Activated T-cell treated with anti-CD3 and anti-CD28 coated beads, Interleukin-2, amount 50 U/mL, for 72 hours (primary cell): Measurements from ENCODE around the gene FBXL3. TPM values are rescaled to one million over a fixed set of nuclear protein-coding genes. Genes with fewer than 3 reads are reported as not detected.

Experiments used
- ATAC-seq, 2 donors: fragments of 150-1000 bp; cut with Tn5 transposase; replicated peaks in 1 of 2; 2 replicates each; pipeline ENCODE4 v1.10.0; 2021; ENCODE audit warnings: moderate library complexity in 2 of 2, mild to moderate bottlenecking in 1 of 2
- DNase-seq, 2 donors: peaks; one replicate each; pipeline ENCODE4 v3.0.0; 2021 to 2022; ENCODE audit warnings: mixed read lengths in 1 of 2
- H3K27ac Mint-ChIP-seq: one replicate; pipeline ENCODE4 v1.8.0; 2022; ENCODE audit warnings: mild to moderate bottlenecking, moderate library complexity, mixed read lengths
- H3K27me3 Mint-ChIP-seq: one replicate; pipeline ENCODE4 v1.8.0; 2022; ENCODE audit warnings: low read depth, mixed read lengths
- H3K36me3 Mint-ChIP-seq, 2 donors: one replicate each; pipeline ENCODE4 v1.8.0; 2022; ENCODE audit warnings: mixed read lengths in 2 of 2, mild to moderate bottlenecking in 1 of 2; ENCODE audit not compliant: insufficient read depth in 2 of 2
- H3K4me1 Mint-ChIP-seq: one replicate; pipeline ENCODE4 v1.8.0; 2022; ENCODE audit warnings: low read depth, mixed read lengths
- H3K4me3 Mint-ChIP-seq, 2 donors: one replicate each; pipeline ENCODE4 v1.8.0; 2022; ENCODE audit warnings: mild to moderate bottlenecking in 2 of 2, mixed read lengths in 2 of 2, moderate library complexity in 2 of 2
- H3K9me3 Mint-ChIP-seq, 2 donors: one replicate each; pipeline ENCODE4 v1.8.0; 2022; ENCODE audit warnings: mixed read lengths in 2 of 2
- total RNA-seq, 2 donors: library from RNA; stranded (reverse); gene quantifications; one replicate each; pipeline ENCODE4 v1.2.3, GENCODE V29; 2022

FBXL3 gene, protein sequence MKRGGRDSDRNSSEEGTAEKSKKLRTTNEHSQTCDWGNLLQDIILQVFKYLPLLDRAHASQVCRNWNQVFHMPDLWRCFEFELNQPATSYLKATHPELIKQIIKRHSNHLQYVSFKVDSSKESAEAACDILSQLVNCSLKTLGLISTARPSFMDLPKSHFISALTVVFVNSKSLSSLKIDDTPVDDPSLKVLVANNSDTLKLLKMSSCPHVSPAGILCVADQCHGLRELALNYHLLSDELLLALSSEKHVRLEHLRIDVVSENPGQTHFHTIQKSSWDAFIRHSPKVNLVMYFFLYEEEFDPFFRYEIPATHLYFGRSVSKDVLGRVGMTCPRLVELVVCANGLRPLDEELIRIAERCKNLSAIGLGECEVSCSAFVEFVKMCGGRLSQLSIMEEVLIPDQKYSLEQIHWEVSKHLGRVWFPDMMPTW
- total RNA-seq = 10 to 100 TPM; 40.3 to 44.5 TPM

DNA sequence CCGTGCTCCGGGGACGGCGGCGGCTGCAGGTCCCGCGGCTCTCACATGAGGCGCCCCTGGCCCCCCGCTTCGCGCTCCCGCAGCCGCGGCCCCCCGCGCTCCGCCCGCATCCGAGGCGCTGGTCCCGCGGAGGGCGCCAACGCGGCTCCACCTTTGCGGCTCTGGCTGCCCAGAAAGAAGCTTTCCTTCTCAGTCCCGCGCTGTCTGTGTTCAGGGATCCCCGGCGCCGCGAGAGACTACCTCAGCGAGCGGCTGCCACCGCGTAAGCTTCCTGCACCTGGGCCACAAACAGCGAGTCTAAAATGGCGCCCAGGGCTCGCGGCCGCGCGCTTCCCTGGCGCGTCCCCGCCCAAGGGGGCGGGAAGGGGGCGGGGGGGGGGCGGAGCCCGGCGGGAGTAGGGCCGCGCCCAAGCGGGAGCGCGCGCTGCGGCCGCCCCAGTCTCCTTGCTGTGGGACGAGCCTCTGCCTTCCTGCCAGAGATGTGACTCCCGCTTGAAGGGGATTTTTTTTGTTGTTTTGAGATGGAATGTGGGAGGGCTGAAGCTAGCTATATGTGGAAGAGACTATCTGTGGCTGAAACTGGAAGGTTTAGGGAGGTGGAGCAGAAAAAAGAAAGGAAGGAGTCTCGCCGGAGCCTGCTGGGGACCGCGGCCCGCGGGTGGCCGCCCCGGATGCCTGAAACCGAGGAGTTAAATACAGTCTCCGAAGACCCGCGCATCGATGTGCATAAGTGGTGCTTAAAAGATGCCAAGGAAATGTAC, at the start of gene FBXL3:
TSS of gene FBXL3 (minus strand) at position 299 of the 761 bp plus-strand sequence. CDS start 5,299 bp downstream, outside the sequence.
- Mint-ChIP-seq H3K9me3 (no peaks in the 10 kb centered on the region), H3K27me3 (peaks cover 6% of the 10 kb centered on the region), H3K36me3 (peaks cover 6 to 10% of the 10 kb centered on the region in 2 donors), H3K4me3 (peak within 1 kb of the TSS; percentile 97 to 98), H3K27ac (peak within 1 kb of the TSS; percentile 92), H3K4me1 (peaks cover 49% of the 10 kb centered on the region)
- ATAC-seq (peak; percentile 70 to 72), DNase-seq (peak; percentile 83 to 85)

GRCh38 chr13:77067519-77067918, 40.6 kb upstream of the FBXL3 start:
- ATAC-seq = no peak
- no peak overlapping the region for H3K4me3 Mint-ChIP-seq
- H3K4me1 Mint-ChIP-seq = peaks cover 2% of the 10 kb centered on the region
- peaks cover 2 to 17% of the 10 kb centered on the region in 2 donors for H3K36me3 Mint-ChIP-seq
- no peaks in the 10 kb centered on the region for H3K27me3 Mint-ChIP-seq
- peak overlapping the region; percentile 28 for H3K27ac Mint-ChIP-seq
- H3K9me3 Mint-ChIP-seq = no peaks in the 10 kb centered on the region
- DNase-seq = no peak

- Mint-ChIP-seq H3K36me3 (peaks cover 2 to 19% of the 10 kb centered on the region in 2 donors), H3K9me3 (no peaks in the 10 kb centered on the region), H3K27me3 (no peaks in the 10 kb centered on the region), H3K4me1 (peaks cover 7% of the 10 kb centered on the region), H3K27ac (peak overlapping the region; percentile 68), H3K4me3 (no peak overlapping the region)
- ATAC-seq = no peak
- no peak for DNase-seq
Measured at GRCh38 chr13:77065461-77066147, 38.6 kb upstream of the FBXL3 start.

GRCh38 chr13:77062097-77062496, 35.1 kb upstream of the FBXL3 start:
- ATAC-seq (no peak), DNase-seq (no peak)
- Mint-ChIP-seq H3K27me3 (no peaks in the 10 kb centered on the region), H3K27ac (peak overlapping the region; percentile 80), H3K36me3 (peaks cover 2 to 14% of the 10 kb centered on the region in 2 donors), H3K4me3 (no peak overlapping the region), H3K4me1 (peaks cover 7% of the 10 kb centered on the region), H3K9me3 (no peaks in the 10 kb centered on the region)

DNA sequence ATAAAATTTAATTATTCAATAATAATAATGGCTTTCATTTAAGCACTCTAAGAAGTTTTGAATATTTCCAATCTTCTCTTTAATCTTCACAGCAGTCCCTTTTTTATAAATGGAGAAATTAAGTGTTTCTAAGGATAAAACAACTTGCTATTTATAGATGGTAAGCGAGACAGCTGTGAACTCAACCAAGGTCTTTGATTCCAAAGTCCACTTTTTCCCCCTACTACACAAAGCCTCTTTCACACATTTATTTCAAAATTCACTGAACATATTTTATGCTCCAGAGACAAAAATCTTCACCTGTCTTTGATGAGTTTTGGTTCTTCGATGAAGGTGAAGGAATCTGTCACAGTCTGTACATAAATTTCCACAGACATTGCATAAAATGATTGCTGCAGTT, 34.4 kb upstream of the FBXL3 start:
- Mint-ChIP-seq H3K9me3 (no peaks in the 10 kb centered on the region), H3K36me3 (peaks cover 2 to 21% of the 10 kb centered on the region in 2 donors)

DNA sequence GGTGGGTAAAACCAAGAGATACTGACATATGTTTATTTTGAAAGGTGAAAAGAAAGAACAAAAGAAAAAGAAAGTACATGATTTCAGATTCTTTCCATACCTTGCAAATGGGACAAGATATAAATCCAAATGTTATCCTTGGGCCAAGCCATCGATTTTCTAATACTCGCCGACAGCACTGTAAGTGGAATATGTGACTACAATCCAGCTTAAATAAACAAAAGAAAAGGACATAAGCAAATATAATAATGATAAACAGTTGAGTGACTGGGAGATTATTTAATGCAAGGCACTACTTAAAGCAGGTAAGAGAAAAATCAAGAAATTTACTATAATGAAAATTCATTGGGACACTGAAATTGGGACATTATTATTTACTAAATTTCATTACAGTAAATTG, 29.9 kb upstream of the FBXL3 start:
- no peaks in the 10 kb centered on the region for H3K9me3 Mint-ChIP-seq
- peaks cover 10 to 28% of the 10 kb centered on the region in 2 donors for H3K36me3 Mint-ChIP-seq
- H3K27ac Mint-ChIP-seq = no peak overlapping the region
- DNase-seq = no peak
- H3K4me3 Mint-ChIP-seq = no peak overlapping the region
- H3K27me3 Mint-ChIP-seq = no peaks in the 10 kb centered on the region
- H3K4me1 Mint-ChIP-seq = no peaks in the 10 kb centered on the region
- ATAC-seq = no peak

More for the DNA sequence above, 34.4 kb upstream of the FBXL3 start:
- H3K4me1 Mint-ChIP-seq = peaks cover 7% of the 10 kb centered on the region
- no peak for ATAC-seq
- no peak overlapping the region for H3K27ac Mint-ChIP-seq
- no peak for DNase-seq
- H3K27me3 Mint-ChIP-seq = no peaks in the 10 kb centered on the region
- H3K4me3 Mint-ChIP-seq = no peak overlapping the region

- H3K4me1 Mint-ChIP-seq = no peaks in the 10 kb centered on the region
- H3K27ac Mint-ChIP-seq = no peak overlapping the region
- no peak for ATAC-seq
- H3K36me3 Mint-ChIP-seq = peaks cover 10 to 28% of the 10 kb centered on the region in 2 donors
- H3K9me3 Mint-ChIP-seq = no peaks in the 10 kb centered on the region
- H3K27me3 Mint-ChIP-seq = no peaks in the 10 kb centered on the region
- no peak overlapping the region for H3K4me3 Mint-ChIP-seq
- DNase-seq = no peak
Measured at GRCh38 chr13:77056382-77056781, 29.4 kb upstream of the FBXL3 start.

DNA sequence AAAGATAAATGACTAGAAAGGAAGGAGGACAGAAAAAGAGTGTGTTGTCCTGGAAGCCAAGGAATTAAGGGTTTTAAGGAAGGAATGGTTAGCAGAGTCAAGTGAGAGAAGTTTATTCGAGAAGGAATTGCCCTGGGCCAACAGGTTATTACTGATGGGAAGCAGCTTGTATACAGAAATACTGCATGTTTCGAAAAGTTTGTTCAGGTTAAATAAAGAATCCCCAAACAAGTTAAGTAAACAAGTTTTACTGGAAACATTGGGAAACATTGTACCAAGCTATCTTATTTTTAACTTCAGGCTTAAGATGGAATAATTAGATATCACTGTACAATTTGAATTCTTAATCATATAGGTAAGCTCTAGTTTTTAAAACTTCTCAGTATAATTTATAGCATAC, 28.2 kb upstream of the FBXL3 start:
- DNase-seq (no peak), ATAC-seq (no peak)
- H3K27ac Mint-ChIP-seq = no peak overlapping the region
- H3K4me1 Mint-ChIP-seq = no peaks in the 10 kb centered on the region
- no peak overlapping the region for H3K4me3 Mint-ChIP-seq
- peaks cover 10 to 31% of the 10 kb centered on the region in 2 donors for H3K36me3 Mint-ChIP-seq
- no peaks in the 10 kb centered on the region for H3K27me3 Mint-ChIP-seq
- H3K9me3 Mint-ChIP-seq = no peaks in the 10 kb centered on the region

DNA sequence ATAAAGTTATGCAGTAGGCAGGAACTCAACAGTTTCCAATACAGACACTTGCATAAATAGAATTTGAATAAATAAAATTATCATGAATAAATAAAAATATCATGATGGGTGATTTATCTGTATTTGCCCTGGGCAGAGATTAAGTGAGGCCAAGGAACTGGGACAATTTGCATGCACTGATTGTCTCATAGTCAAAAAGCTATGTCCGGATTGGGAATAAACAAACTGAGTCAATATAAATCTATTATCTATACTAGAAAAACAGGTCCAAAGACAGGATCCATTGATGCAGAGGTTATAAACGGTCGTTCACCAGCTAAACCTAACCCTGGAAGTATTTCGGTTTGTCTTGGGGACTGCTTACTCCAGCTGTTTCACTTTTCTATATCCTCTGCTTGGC, 26.2 kb upstream of the FBXL3 start:
- H3K4me1 Mint-ChIP-seq = no peaks in the 10 kb centered on the region
- no peak overlapping the region for H3K27ac Mint-ChIP-seq
- DNase-seq = no peak
- no peaks in the 10 kb centered on the region for H3K9me3 Mint-ChIP-seq
- H3K36me3 Mint-ChIP-seq = peaks cover 12 to 43% of the 10 kb centered on the region in 2 donors
- H3K4me3 Mint-ChIP-seq = no peak overlapping the region
- no peak for ATAC-seq
- H3K27me3 Mint-ChIP-seq = no peaks in the 10 kb centered on the region

DNA sequence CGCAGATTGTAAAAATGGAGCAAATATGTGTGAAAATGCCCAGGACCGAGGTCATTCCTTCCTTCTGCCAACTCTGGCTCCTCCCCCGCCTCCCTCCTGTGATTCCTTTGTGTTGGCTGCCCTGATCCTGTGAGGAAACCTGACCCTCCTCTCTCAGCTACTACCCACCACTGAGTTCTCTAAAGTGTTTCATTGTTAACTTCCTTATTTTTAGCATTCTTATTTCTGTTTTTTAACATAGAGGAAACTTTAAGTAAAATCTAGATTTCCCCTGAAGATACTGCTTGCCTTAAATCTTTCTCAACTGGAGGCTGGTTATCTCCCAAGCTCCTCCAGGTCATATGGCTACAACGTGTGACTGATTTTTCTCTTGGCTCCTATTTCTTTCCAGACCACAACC, 21.7 kb upstream of the FBXL3 start:
- no peak for ATAC-seq
- H3K4me1 Mint-ChIP-seq = no peaks in the 10 kb centered on the region
- H3K36me3 Mint-ChIP-seq = peaks cover 3 to 22% of the 10 kb centered on the region in 2 donors
- H3K4me3 Mint-ChIP-seq = no peak overlapping the region
- DNase-seq = no peak
- no peaks in the 10 kb centered on the region for H3K9me3 Mint-ChIP-seq
- peak overlapping the region; percentile 24 for H3K27ac Mint-ChIP-seq
- no peaks in the 10 kb centered on the region for H3K27me3 Mint-ChIP-seq

DNA sequence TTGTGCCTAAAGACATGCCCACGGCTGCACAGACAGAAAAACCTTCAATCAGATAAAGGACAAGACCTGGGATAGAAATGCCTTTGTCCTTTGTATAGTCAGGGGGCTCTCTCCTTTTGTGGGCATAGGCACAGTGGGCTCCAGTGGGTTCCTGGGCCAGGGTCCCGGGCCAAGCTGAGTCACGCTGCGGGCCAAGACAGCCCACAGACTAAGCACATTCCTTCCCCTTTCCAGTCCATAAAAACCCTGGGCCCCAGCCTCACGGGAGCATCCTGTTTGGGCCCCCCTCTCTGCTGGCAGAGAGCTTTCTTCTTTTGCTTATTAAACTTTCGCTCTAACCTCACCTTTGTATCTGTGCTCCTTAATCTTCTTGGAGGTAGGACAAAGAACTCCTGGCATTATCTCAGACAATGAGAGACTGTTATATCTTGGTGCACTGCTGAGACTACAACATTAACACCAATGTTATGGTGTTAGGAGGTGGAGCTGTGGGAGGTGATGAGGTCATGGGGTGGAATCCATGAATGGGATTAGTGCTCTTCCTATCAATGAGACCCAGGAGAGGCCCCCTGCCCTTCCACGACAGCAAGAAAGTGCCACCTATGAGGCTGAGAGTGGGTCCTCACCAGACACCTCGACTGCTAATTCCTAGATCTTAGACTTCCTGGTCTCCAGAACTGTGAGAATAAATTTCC, 20.8 kb upstream of the FBXL3 start:
- no peak for ATAC-seq
- Mint-ChIP-seq H3K27me3 (no peaks in the 10 kb centered on the region), H3K4me1 (peaks cover 6% of the 10 kb centered on the region), H3K27ac (no peak overlapping the region), H3K9me3 (no peaks in the 10 kb centered on the region), H3K4me3 (no peak overlapping the region), H3K36me3 (peaks cover 3 to 21% of the 10 kb centered on the region in 2 donors)
- DNase-seq = no peak

- H3K9me3 Mint-ChIP-seq = no peaks in the 10 kb centered on the region
- ATAC-seq (peak in 1 of 2 donors; percentile 44), DNase-seq (no peak)
- H3K36me3 Mint-ChIP-seq = peaks cover 0 to 3% of the 10 kb centered on the region in 2 donors
- peaks cover 6% of the 10 kb centered on the region for H3K4me1 Mint-ChIP-seq
- H3K27ac Mint-ChIP-seq = peak overlapping the region; percentile 60
- H3K27me3 Mint-ChIP-seq = no peaks in the 10 kb centered on the region
- no peak overlapping the region for H3K4me3 Mint-ChIP-seq
Measured at GRCh38 chr13:77042566-77043177, 15.7 kb upstream of the FBXL3 start.
